ENCODE results near the gene CHD1L. TPM values are rescaled to one million over a fixed set of nuclear protein-coding genes. Genes with fewer than 3 reads are reported as not detected.

CHD1L gene
- total and polyA plus RNA-seq, 2 of the 4 experiments (the other 2 are of a cell fraction), result 31.2 to 47.5 TPM

DNA sequence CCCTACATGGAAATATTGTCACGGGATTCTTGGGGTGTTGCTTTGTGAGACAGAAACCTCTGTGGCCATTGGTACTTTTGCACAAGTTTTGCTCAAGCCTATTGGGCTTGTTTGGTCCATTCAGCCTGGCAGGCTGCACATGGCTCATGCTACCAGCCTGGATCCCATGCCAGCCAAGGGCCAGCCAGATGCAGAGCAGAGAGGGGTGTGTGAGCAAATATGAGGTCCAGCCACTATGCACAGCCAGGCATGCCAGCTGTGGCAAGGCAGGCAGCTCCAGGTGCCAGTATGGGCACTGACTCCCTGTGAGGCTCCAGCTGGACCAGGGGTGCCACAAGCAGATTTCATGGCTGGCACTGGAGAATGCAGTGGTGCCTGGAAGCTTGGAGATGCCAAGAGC, 6.7 kb upstream of the CHD1L start:
- in situ Hi-C loops (cut with MboI; ENCODE audit: low sequenced_read_pairs) (no loop called here), dilution Hi-C loops (cut with HindIII; ENCODE audit: low sequenced_read_pairs, unreplicated experiment) (no loop called here), intact Hi-C loops (cut with micrococcal nuclease) (no loop called here)
- Histone ChIP-seq H2BK120ac (ENCODE audit: low read depth, low read length) (no peak overlapping the region), H3K36me3 (ENCODE audit: control insufficient read depth, insufficient read depth, low read length) (no peaks in the 10 kb centered on the region), H2BK15ac (ENCODE audit: low read depth, low read length) (no peak overlapping the region), H2BK5ac (ENCODE audit: low read depth, low read length, poor library complexity, severe bottlenecking) (no peak overlapping the region), H4K20me1 (ENCODE audit: insufficient read depth, low read length) (no peaks in the 10 kb centered on the region), H4K91ac (ENCODE audit: insufficient read depth, low read depth, low read length) (no peak overlapping the region), H3K9me1 (ENCODE audit: insufficient read depth, low read length) (no peaks in the 10 kb centered on the region), H2AK5ac (ENCODE audit: low read depth, low read length) (no peak overlapping the region), H2AK9ac (replicated peaks; ENCODE audit: low read depth, low read length, poor library complexity) (no peak overlapping the region), H3K27ac (ENCODE audit: insufficient read depth, low read length) (no peak overlapping the region), H3K4me1 (ENCODE audit: control insufficient read depth, insufficient read depth, low read length) (no peaks in the 10 kb centered on the region), H3K4ac (ENCODE audit: low read depth, low read length) (no peak overlapping the region), H3K9me3 (ENCODE audit: control insufficient read depth, insufficient read depth, low read length) (no peaks in the 10 kb centered on the region), H3K18ac (ENCODE audit: low read depth, low read length) (no peak overlapping the region), H3K27me3 (ENCODE audit: control insufficient read depth, insufficient read depth, low read length) (no peaks in the 10 kb centered on the region), H3K9ac (ENCODE audit: low read depth, low read length) (no peak overlapping the region), H4K8ac (ENCODE audit: low read depth in 2 of 2, low read length in 2 of 2) (no peak overlapping the region), H3K56ac (ENCODE audit: extremely low read depth, insufficient read depth, low read length) (no peak overlapping the region), H3K4me3 (ENCODE audit: insufficient read depth, low read depth, low read length) (no peak overlapping the region), H3K4me2 (ENCODE audit: low read depth, low read length) (no peak overlapping the region), H2BK20ac (ENCODE audit: low read depth, low read length) (no peak overlapping the region), H2AFZ (replicated peaks; ENCODE audit: low read length, poor library complexity) (no peak overlapping the region), H3K23ac (ENCODE audit: low read depth, low read length) (no peak overlapping the region), H4K5ac (ENCODE audit: low read depth, low read length) (no peak overlapping the region), H3K14ac (replicated peaks; ENCODE audit: low read depth, low read length) (no peak overlapping the region), H3K79me1 (ENCODE audit: low read depth in 1 of 2, low read length in 2 of 2) (no peaks in the 10 kb centered on the region)
- ATAC-seq (ENCODE audit: low read depth) (no peak), DNase-seq (no peak)
- no TSS peak for BruUV-seq (replicated peaks)
- TF ChIP-seq, protein P1, sequence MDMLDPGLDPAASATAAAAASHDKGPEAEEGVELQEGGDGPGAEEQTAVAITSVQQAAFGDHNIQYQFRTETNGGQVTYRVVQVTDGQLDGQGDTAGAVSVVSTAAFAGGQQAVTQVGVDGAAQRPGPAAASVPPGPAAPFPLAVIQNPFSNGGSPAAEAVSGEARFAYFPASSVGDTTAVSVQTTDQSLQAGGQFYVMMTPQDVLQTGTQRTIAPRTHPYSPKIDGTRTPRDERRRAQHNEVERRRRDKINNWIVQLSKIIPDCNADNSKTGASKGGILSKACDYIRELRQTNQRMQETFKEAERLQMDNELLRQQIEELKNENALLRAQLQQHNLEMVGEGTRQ (IDR thresholded peaks at IDR 0.05; ENCODE audit: low read depth, low read length), result no peak
- no peak for TF ChIP-seq CEBPB (IDR thresholded peaks at IDR 0.05; ENCODE audit: low read depth, low read length)
- TF ChIP-seq FOS (IDR thresholded peaks at IDR 0.05; ENCODE audit: low read depth, low read length), result no peak
- TF ChIP-seq, protein P2, sequence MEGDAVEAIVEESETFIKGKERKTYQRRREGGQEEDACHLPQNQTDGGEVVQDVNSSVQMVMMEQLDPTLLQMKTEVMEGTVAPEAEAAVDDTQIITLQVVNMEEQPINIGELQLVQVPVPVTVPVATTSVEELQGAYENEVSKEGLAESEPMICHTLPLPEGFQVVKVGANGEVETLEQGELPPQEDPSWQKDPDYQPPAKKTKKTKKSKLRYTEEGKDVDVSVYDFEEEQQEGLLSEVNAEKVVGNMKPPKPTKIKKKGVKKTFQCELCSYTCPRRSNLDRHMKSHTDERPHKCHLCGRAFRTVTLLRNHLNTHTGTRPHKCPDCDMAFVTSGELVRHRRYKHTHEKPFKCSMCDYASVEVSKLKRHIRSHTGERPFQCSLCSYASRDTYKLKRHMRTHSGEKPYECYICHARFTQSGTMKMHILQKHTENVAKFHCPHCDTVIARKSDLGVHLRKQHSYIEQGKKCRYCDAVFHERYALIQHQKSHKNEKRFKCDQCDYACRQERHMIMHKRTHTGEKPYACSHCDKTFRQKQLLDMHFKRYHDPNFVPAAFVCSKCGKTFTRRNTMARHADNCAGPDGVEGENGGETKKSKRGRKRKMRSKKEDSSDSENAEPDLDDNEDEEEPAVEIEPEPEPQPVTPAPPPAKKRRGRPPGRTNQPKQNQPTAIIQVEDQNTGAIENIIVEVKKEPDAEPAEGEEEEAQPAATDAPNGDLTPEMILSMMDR (conservative IDR thresholded peaks at IDR 0.05; ENCODE audit: low read depth, low read length), result no peak
- TF ChIP-seq MAZ (IDR thresholded peaks at IDR 0.05; ENCODE audit: borderline replicate concordance, low read depth, low read length), result no peak
- TF ChIP-seq RCOR1 (IDR thresholded peaks at IDR 0.05; ENCODE audit: insufficient replicate concordance, low read length), result no peak
- no peak for TF ChIP-seq RFX5 (IDR thresholded peaks at IDR 0.05; ENCODE audit: low read depth, low read length)
- TF ChIP-seq, protein P3, sequence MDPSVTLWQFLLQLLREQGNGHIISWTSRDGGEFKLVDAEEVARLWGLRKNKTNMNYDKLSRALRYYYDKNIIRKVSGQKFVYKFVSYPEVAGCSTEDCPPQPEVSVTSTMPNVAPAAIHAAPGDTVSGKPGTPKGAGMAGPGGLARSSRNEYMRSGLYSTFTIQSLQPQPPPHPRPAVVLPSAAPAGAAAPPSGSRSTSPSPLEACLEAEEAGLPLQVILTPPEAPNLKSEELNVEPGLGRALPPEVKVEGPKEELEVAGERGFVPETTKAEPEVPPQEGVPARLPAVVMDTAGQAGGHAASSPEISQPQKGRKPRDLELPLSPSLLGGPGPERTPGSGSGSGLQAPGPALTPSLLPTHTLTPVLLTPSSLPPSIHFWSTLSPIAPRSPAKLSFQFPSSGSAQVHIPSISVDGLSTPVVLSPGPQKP (IDR thresholded peaks at IDR 0.05; ENCODE audit: borderline replicate concordance, low read depth, low read length), result no peak
- TF ChIP-seq NFE2L2 (IDR thresholded peaks at IDR 0.05; ENCODE audit: low read depth, low read length), result no peak
- TF ChIP-seq MAFK (IDR thresholded peaks at IDR 0.05; ENCODE audit: low read depth, low read length), result no peak
- TF ChIP-seq BHLHE40 (IDR thresholded peaks at IDR 0.05; ENCODE audit: low read depth, low read length), result no peak
- TF ChIP-seq MXI1 (IDR thresholded peaks at IDR 0.05; ENCODE audit: borderline replicate concordance, low read depth, low read length), result no peak
- TF ChIP-seq RAD21 (IDR thresholded peaks at IDR 0.05; ENCODE audit: low read length), result no peak
- CTCF ChIA-PET, result no interaction called here
- no CpG with 5 or more reads among the region's 1 CpG for WGBS, 2 experiments (ENCODE audit: extremely low coverage in 2 of 2, insufficient read length in 1 of 2)
- POLR2A ChIA-PET (ENCODE audit: unreplicated experiment), result no interaction called here

Data from IMR-90 (cell line).